K562 (cell line): ENCODE measurements around the gene NTRK3. TPM values are rescaled to one million over a fixed set of nuclear protein-coding genes. Genes with fewer than 3 reads are reported as not detected.

Source experiments
- ATAC-seq: fragments of 200-7000 bp; cut with Tn5 transposase; 3 replicates; pipeline ENCODE4 v1.9.1; 2020; ENCODE audit warnings: moderate library complexity
- BruUV-seq: library from RNA; stranded (reverse); fragments of 400-500 nt; replicated peaks from 2 replicates; lab custom pipeline; 2021; lab: Mats Ljungman, UMichigan
- CTCF ChIA-PET: fragments of 300-600 bp; formaldehyde crosslinking; extraction: SDS; loops from one replicate; lab custom pipeline; 2021; ENCODE audit warnings: low intra/inter-chr PET ratio; lab: Yijun Ruan, JAX
- POLR2A ChIA-PET: fragments of 300-600, 350-650 bp; sonication (Branson Sonifier 250); formaldehyde crosslinking; extraction: SDS; loops from one replicate; lab custom pipeline; 2021; ENCODE audit warnings: antibody characterized with exemption, inconsistent platforms; lab: Yijun Ruan, JAX
- DNase-seq, 4 experiments: peaks; one replicate each; pipeline versions ENCODE4 v3.0.0 to v3.0.0-alpha.2; 2011 to 2018; ENCODE audit warnings: low spot score in 3 of 4, mixed read lengths in 3 of 4; ENCODE audit errors: extremely low read depth in 1 of 4
- FAIRE-seq: peaks from 2 replicates; lab custom pipeline; 2011; peaks lifted over from hg19 to GRCh38; lab: Jason Lieb, UNC
- H2AFZ ChIP-seq: 2 replicates; pipeline ENCODE4 v1.6.0; 2011; ENCODE audit warnings: low read depth, low read length, control low read depth, inconsistent platforms
- H3K27ac ChIP-seq: fragments of 200-600 bp; 3 replicates; pipeline ENCODE4 v1.8.0; 2011; ENCODE audit warnings: low read depth, mild to moderate bottlenecking, control low read depth, inconsistent platforms, low read length, moderate library complexity, mixed read lengths; ENCODE audit errors: extremely low read depth
- H3K27me3 ChIP-seq, 2 experiments: fragments of 300-600 bp in 1 of 2; 2 replicates in 1 of 2; 3 replicates in 1 of 2; pipeline versions ENCODE4 v1.6.0 to v1.8.0; 2011; ENCODE audit warnings: inconsistent platforms in 2 of 2, low read length in 2 of 2, mild to moderate bottlenecking in 1 of 2, mixed read lengths in 1 of 2, moderate library complexity in 1 of 2; ENCODE audit not compliant: control insufficient read depth in 2 of 2, insufficient read depth in 2 of 2
- H3K36me3 ChIP-seq: fragments of 300-600 bp; 3 replicates; pipeline ENCODE4 v1.8.0; 2011; ENCODE audit warnings: mild to moderate bottlenecking, low read length, inconsistent platforms; ENCODE audit not compliant: control insufficient read depth, insufficient read depth
- H3K4me1 ChIP-seq, 2 experiments: fragments of 200-600 bp in 1 of 2; replicated peaks in 1 of 2; 2 replicates in 1 of 2; 3 replicates in 1 of 2; pipeline versions ENCODE4 v1.5.1 to v1.8.0; 2011; ENCODE audit warnings: inconsistent platforms in 2 of 2, low read length in 2 of 2, mild to moderate bottlenecking in 1 of 2, mixed read lengths in 1 of 2, moderate library complexity in 1 of 2; ENCODE audit not compliant: control insufficient read depth in 2 of 2, insufficient read depth in 2 of 2
- H3K4me2 ChIP-seq: 2 replicates; pipeline ENCODE4 v1.6.1; 2011; ENCODE audit warnings: low read length, control low read depth, inconsistent platforms, mixed read lengths; ENCODE audit not compliant: insufficient read depth
- H3K4me3 ChIP-seq: fragments of 200-600 bp; sonication (generic), shearing (Covaris generic); 2 replicates; pipeline ENCODE4 v1.5.1; 2016; ENCODE audit warnings: control low read depth, inconsistent platforms
- H3K79me2 ChIP-seq: fragments of 200-600 bp; 3 replicates; pipeline ENCODE4 v1.8.0; 2011; ENCODE audit warnings: low read length, inconsistent platforms; ENCODE audit not compliant: control insufficient read depth, insufficient read depth
- H3K9ac ChIP-seq, 2 experiments: 2 replicates each; pipeline versions ENCODE4 v1.6.0 to v1.6.1; 2011; ENCODE audit warnings: low read depth in 2 of 2, low read length in 2 of 2, control low read depth in 1 of 2, inconsistent platforms in 1 of 2, mild to moderate bottlenecking in 1 of 2, mixed read lengths in 1 of 2; ENCODE audit not compliant: insufficient read depth in 1 of 2
- H3K9me1 ChIP-seq: one replicate; pipeline ENCODE4 v1.6.0; 2011; ENCODE audit warnings: inconsistent platforms, mild to moderate bottlenecking, low read length, moderate library complexity; ENCODE audit not compliant: control insufficient read depth, insufficient read depth
- H3K9me3 ChIP-seq: replicated peaks from 2 replicates; pipeline ENCODE4 v1.5.1; 2011; ENCODE audit warnings: low read depth, low read length, inconsistent platforms; ENCODE audit not compliant: control insufficient read depth, insufficient read depth
- H4K20me1 ChIP-seq: replicated peaks from 2 replicates; pipeline ENCODE4 v1.6.1; 2011; ENCODE audit warnings: low read length, inconsistent platforms, mixed read lengths; ENCODE audit not compliant: control insufficient read depth, insufficient read depth
- BCL6 ChIP-seq: fragments of 250-450 bp; sonication (Bioruptor Pico); IDR thresholded peaks from 2 replicates; pipeline ENCODE4 v1.4.0; 2020
- EGR1 ChIP-seq: fragments of 450-650 bp; conservative IDR thresholded peaks from 2 replicates; pipeline ENCODE4 v1.6.1; 2017; ENCODE audit warnings: mild to moderate bottlenecking
- GATA2 ChIP-seq: sonication (generic); formaldehyde crosslinking; IDR thresholded peaks from 2 replicates; pipeline ENCODE4 v1.4.0; 2020; ENCODE audit warnings: mild to moderate bottlenecking, missing genetic modification reagents
- NFXL1 ChIP-seq: fragments of 450-650 bp; formaldehyde crosslinking; IDR thresholded peaks from 2 replicates; pipeline ENCODE4 v1.4.0; 2021; ENCODE audit warnings: mild to moderate bottlenecking
- PHF21A ChIP-seq: fragments of 450-650 bp; IDR thresholded peaks from 2 replicates; pipeline ENCODE4 v1.6.1; 2017; ENCODE audit warnings: low read depth, borderline replicate concordance
- TAF15 ChIP-seq: fragments of 200-400 bp; formaldehyde crosslinking; IDR thresholded peaks from 2 replicates; pipeline ENCODE4 v1.6.1; 2017; ENCODE audit warnings: mild to moderate bottlenecking, low read depth, low read length, moderate library complexity
- U2AF1 ChIP-seq: fragments of 200-400 bp; formaldehyde crosslinking; optimal IDR thresholded peaks from 2 replicates; pipeline ENCODE3; 2017; ENCODE audit warnings: mild to moderate bottlenecking, low read depth, low read length, moderate library complexity
- ZBED1 ChIP-seq: IDR thresholded peaks from 2 replicates; pipeline ENCODE4 v1.6.1; 2014
- ZFP30 ChIP-seq: fragments of 250-450 bp; sonication (Bioruptor Pico); IDR thresholded peaks from 2 replicates; pipeline ENCODE4 v1.8.0; 2022; ENCODE audit warnings: moderate library complexity, mild to moderate bottlenecking, inconsistent platforms, borderline replicate concordance
- WGBS: fragments of 100-300 bp; shearing (Covaris generic); methylation state at CpG from one replicate; pipeline ENCODE4 v1.1.6; 2016; ENCODE audit warnings: low coverage, mixed read lengths; ENCODE audit not compliant: insufficient coverage; ENCODE audit errors: missing lambda C conversion rate; 5-methylcytosine and 5-hydroxymethylcytosine counted together
- in situ Hi-C: fragments of 300-500 bp; cut with MboI; formaldehyde crosslinking; loops from 4 replicates; pipeline ENCODE4 v1.15.0; 2018; ENCODE audit warnings: inconsistent platforms, mixed read lengths
- intact Hi-C: fragments of 100-400 bp; cut with micrococcal nuclease; formaldehyde crosslinking; loops from 2 replicates; pipeline ENCODE4 v1.14.2; 2022
- polyA plus RNA-seq, 8 experiments: library from polyadenylated mRNA; depleted of rRNA in 4 of 8; stranded (reverse) in 5 of 8; unstranded in 3 of 8; fragments of >200 nt; fragmentation: Nextera tagmentation in 2 of 8; fragmentation: Illumina TruSeq in 1 of 8; extraction: Ambion mirVana in 2 of 8; extraction: Trizol in 1 of 8; gene quantifications; 2 replicates each; pipeline versions ENCODE4 v1.2.1 to v1.2.3, GENCODE V29; 2011 to 2014; ENCODE audit warnings: inconsistent platforms in 1 of 8, missing spikeins in 1 of 8
- total RNA-seq, 7 experiments: library from RNA; depleted of rRNA in 6 of 7; stranded (reverse); fragments of >200 nt in 6 of 7; fragmentation: Illumina TruSeq in 2 of 7; extraction: Trizol in 2 of 7; gene quantifications; 2 replicates each; pipeline versions ENCODE4 v1.2.1 to v1.2.3, GENCODE V29; 2011 to 2021; ENCODE audit warnings: low replicate concordance in 1 of 7
- TF ChIP-seq, protein P1 (sequence below): fragments of 250-450 bp; sonication (Bioruptor Pico); IDR thresholded peaks from 2 replicates; pipeline ENCODE4 v1.9.0; 2021; ENCODE audit warnings: mild to moderate bottlenecking
- TF ChIP-seq, protein P2 (sequence below): fragments of 450-650 bp; formaldehyde crosslinking; IDR thresholded peaks from 2 replicates; pipeline ENCODE4 v1.4.0; 2020; ENCODE audit warnings: mild to moderate bottlenecking, mixed read lengths

Gene NTRK3
- total and polyA plus RNA-seq, 9 of the 15 experiments (the other 6 are each of a cell fraction or from before 2014, with no cell fraction given): 0.11 to 0.13 TPM; not detected in 7

GRCh38 chr15:88269356-88270062 lies 13.0 kb upstream of the NTRK3 start (continued):
- TF ChIP-seq, protein P1, sequence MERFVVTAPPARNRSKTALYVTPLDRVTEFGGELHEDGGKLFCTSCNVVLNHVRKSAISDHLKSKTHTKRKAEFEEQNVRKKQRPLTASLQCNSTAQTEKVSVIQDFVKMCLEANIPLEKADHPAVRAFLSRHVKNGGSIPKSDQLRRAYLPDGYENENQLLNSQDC (CRISPR knock-in tag): no peak
- TF ChIP-seq, protein P2, sequence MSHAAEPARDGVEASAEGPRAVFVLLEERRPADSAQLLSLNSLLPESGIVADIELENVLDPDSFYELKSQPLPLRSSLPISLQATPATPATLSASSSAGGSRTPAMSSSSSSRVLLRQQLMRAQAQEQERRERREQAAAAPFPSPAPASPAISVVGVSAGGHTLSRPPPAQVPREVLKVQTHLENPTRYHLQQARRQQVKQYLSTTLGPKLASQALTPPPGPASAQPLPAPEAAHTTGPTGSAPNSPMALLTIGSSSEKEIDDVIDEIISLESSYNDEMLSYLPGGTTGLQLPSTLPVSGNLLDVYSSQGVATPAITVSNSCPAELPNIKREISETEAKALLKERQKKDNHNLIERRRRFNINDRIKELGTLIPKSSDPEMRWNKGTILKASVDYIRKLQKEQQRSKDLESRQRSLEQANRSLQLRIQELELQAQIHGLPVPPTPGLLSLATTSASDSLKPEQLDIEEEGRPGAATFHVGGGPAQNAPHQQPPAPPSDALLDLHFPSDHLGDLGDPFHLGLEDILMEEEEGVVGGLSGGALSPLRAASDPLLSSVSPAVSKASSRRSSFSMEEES (CRISPR knock-in tag): no peak
- TF ChIP-seq ZBED1 (no peak), GATA2 (CRISPR knock-in tag) (no peak), PHF21A (no peak), U2AF1 (no peak), TAF15 (no peak)

DNA sequence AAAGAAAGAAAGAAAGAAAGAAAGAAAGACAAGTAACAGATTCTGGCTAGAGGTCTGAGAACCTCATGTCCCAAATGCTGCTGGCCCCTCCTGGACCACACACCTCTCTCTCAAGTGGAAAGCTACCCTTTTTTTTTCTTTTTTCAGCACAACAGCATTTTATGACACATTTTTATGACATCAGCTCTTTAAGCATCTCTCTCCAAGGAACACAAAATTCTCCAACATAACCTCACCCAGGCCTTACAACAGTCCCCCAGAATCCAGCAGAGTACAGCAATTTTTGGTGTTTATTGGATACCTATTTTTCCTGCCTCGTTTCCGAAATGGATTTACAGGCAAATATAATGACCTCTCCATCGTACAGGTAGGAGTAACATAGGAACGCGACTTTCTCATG lies 11.2 kb upstream of the NTRK3 start:
- BruUV-seq: no TSS peak
- intact Hi-C loops: no loop called here
- no peaks in the 10 kb centered on the region for H3K9me3 ChIP-seq
- ChIA-PET CTCF (no interaction called here), POLR2A (no interaction called here)
- ATAC-seq (no peak), DNase-seq (no peak), FAIRE-seq (no peak)
- H2AFZ ChIP-seq: no peak overlapping the region
- H3K9ac ChIP-seq: no peak overlapping the region
- no peak overlapping the region for H3K4me2 ChIP-seq
- no peaks in the 10 kb centered on the region for H3K9me1 ChIP-seq
- H3K4me3 ChIP-seq: no peak overlapping the region
- WGBS: 0% methylated on average over 5 of the region's 5 CpGs
- no peak overlapping the region for H3K27ac ChIP-seq
- H3K27me3 ChIP-seq: peaks cover 0 to 4% of the 10 kb centered on the region in 2 experiments; a peak in 1 of 5 replicates
- no peaks in the 10 kb centered on the region for H3K4me1 ChIP-seq
- no peaks in the 10 kb centered on the region; the same call in 1 of the 2 replicates for H4K20me1 ChIP-seq
- TF ChIP-seq ZFP30 (CRISPR knock-in tag) (no peak), NFXL1 (CRISPR knock-in tag) (no peak), BCL6 (CRISPR knock-in tag) (no peak), EGR1 (no peak)
- no peaks in the 10 kb centered on the region for H3K79me2 ChIP-seq
- H3K36me3 ChIP-seq: no peaks in the 10 kb centered on the region
- in situ Hi-C loops: no loop called here
